ENCODE results near the gene GALNT12.

DNA sequence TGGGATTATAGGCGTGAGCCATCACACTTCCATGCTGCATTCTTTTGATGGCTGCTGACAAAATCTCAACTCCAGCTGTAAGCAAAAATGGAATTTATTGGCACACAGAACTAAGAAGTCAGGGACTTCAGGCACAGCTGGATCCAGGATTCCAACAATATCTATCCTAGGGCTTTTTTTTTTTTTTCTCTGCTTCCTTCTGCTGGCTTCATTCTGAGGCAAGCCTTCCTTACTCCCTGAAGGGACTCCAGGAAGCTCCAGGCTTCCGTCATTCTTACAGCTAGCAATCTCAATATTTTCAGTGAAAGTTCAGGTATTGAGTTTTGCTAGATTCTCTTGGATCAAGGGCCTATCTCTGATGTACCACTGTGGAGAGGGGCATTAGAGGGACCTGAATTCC lies 66.1 kb downstream of the GALNT12 start:
- TF ChIP-seq POLR2AphosphoS5 (IDR thresholded peaks at IDR 0.05; ENCODE audit: borderline replicate concordance, low read depth, low read length): no peak
- no peak for TF ChIP-seq EZH2 (IDR thresholded peaks at IDR 0.05)

Measured in SK-N-MC (cell line).